Measurements from ENCODE around the gene RGPD8.

DNA sequence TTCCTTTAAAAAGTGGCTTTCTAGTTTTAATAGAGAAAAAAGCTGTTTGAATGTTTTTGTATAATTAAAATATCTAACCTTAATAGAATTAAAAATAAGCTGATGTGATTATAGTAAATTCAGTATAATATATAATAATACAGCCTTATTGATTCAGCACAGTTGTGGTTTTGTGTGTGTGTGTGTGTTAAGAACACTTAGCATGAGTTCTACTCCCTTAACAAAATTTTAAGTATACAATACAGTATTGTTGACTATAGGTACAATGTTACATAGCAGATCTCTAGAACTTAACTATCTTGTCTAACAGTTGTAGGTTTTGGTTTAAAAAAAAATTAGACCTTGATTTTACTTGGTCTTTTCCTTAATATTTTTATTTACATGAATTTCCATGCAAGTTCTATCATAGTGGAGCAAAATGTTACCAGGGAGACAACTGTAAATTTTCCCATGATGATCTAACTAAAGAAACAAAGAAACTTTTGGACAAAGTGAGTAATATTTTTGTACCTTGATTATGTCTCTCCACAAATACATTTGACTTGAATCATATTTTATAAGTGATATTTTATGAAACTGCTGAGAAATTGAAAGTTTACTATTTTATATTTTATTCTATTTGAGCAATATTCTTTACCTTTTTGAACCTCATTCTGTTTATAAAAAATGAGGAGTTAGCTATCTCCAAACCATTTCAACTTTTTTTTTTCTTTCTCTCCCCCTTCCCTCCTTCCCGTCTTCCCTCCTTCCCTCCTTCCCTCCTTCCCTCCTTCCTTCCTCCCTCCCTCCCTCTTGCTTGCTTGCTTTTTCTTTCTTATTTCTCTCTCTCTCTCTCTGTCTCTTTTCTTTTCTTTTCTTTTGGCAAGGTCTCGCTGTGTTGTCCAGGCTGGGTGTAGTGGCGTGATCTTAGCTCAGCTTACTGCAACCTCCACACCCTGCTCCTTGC, 111.8 kb downstream of the RGPD8 start:
- TF ChIP-seq POLR2A (IDR thresholded peaks at IDR 0.05; ENCODE audit: low read length), result no peak
- TF ChIP-seq GATA1 (IDR thresholded peaks at IDR 0.05; ENCODE audit: low read depth, low read length), result no peak

Data from erythroblast (primary cell).